SU-DHL-6 (cell line): ENCODE data around the gene TLCD3B.

Experiments
- H2AFZ ChIP-seq: fragments of 200-600 bp; sonication (generic); 2 replicates; pipeline ENCODE4 v1.6.1; 2014; ENCODE audit warnings: low read depth, mild to moderate bottlenecking, moderate library complexity, mixed read lengths, antibody characterized with exemption, low read length; ENCODE audit not compliant: severe bottlenecking
- H3F3A ChIP-seq: fragments of 200-600 bp; shearing (Covaris generic); 2 replicates; pipeline ENCODE4 v1.6.0; 2016; ENCODE audit warnings: antibody characterized with exemption, mild to moderate bottlenecking; ENCODE audit not compliant: insufficient read depth
- H3K27ac ChIP-seq: fragments of 200-600 bp; sonication (generic); 2 replicates; pipeline ENCODE4 v1.5.1; 2016; ENCODE audit warnings: low read depth, mild to moderate bottlenecking, low read length, moderate library complexity, mixed read lengths
- H3K27me3 ChIP-seq: fragments of 200-600 bp; sonication (generic), shearing (Covaris generic); 2 replicates; pipeline ENCODE4 v1.6.0; 2014; ENCODE audit warnings: mild to moderate bottlenecking, low read length
- H3K36me3 ChIP-seq: fragments of 200-600 bp; sonication (generic); 2 replicates; pipeline ENCODE4 v1.6.1; 2014; ENCODE audit warnings: mild to moderate bottlenecking, low read length, mixed read lengths
- H3K4me2 ChIP-seq: fragments of 300-600, 200-600 bp; shearing (Covaris generic), sonication (generic); 2 replicates; pipeline ENCODE4 v1.6.0; 2014; ENCODE audit warnings: low read length, low read depth, mild to moderate bottlenecking; ENCODE audit not compliant: poor library complexity, severe bottlenecking
- H3K4me3 ChIP-seq: fragments of 200-600 bp; sonication (generic); 2 replicates; pipeline ENCODE4 v1.5.1; 2014; ENCODE audit warnings: antibody characterized with exemption, low read length, mild to moderate bottlenecking, mixed read lengths; ENCODE audit not compliant: insufficient read depth, poor library complexity, severe bottlenecking
- H3K79me2 ChIP-seq: fragments of 200-600 bp; sonication (generic); 2 replicates; pipeline ENCODE4 v1.6.1; 2014; ENCODE audit warnings: mild to moderate bottlenecking, low read length, moderate library complexity; ENCODE audit not compliant: insufficient read depth
- H3K9ac ChIP-seq: fragments of 200-600 bp; sonication (generic); 2 replicates; pipeline ENCODE4 v1.7.0; 2014; ENCODE audit warnings: mild to moderate bottlenecking, low read length
- H3K9me2 ChIP-seq: fragments of 200-600 bp; sonication (generic); replicated peaks from 2 replicates; pipeline ENCODE4 v1.6.1; 2014; ENCODE audit warnings: low read length; ENCODE audit not compliant: insufficient read depth
- H3K9me3 ChIP-seq: fragments of 200-600 bp; sonication (generic); 2 replicates; pipeline ENCODE4 v1.6.1; 2014; ENCODE audit warnings: low read length, mixed read lengths; ENCODE audit not compliant: insufficient read depth
- H4K20me1 ChIP-seq: fragments of 200-600 bp; sonication (generic); 2 replicates; pipeline ENCODE4 v1.6.1; 2014; ENCODE audit warnings: low read depth, mild to moderate bottlenecking, antibody characterized with exemption, low read length, moderate library complexity, mixed read lengths
- EZH2phosphoT487 ChIP-seq: fragments of 200-600 bp; sonication (generic), shearing (Covaris generic); conservative IDR thresholded peaks from 2 replicates; pipeline ENCODE4 v1.6.1; 2018; ENCODE audit warnings: mild to moderate bottlenecking, antibody characterized with exemption, low read length, moderate library complexity, mixed read lengths
- TF ChIP-seq, protein P1 (sequence below): fragments of 200-600 bp; sonication (generic); IDR thresholded peaks from one replicate; pipeline ENCODE4 v1.5.1; 2017; ENCODE audit warnings: antibody characterized with exemption, mild to moderate bottlenecking, low read length, moderate library complexity; ENCODE audit not compliant: insufficient read depth, poor library complexity, severe bottlenecking

TLCD3B gene

DNA sequence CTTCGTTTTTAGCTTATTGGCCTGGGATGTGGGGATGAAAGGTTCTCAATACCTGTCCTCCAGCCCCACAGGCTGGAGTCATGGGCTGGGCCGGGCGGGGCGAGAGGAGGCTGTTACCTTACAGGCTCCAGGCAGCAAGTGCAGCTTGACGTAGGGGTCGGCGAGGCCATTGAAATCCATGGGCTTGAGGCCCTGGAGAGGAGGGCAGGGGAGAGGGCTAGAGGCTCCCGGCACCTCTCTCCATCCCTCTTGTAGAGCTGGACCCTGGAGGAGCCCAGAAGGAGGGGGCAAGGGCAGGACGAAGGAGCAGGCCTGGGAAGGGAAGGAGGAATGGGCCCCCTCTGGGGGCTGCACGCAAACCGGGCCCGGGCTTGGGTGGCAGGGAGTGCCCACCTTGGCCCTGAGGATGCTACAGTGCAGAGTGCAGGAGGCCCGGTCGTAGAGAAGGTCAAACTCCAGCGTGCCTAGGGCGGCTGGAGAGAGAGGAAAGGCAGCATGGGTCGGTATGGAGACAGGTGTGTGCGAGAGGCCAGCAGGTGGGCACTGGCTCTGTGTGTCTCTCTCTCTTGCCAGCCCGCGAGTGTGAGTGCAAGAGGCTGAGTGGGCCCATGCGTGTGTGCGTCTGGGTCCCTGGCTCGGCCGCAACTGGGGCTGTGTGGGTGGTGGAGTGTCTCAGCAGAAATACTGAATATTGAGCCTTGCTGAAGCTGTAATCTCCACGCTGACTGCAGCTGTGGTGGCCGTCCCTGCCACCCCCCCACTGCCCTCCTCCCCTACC, 21.8 kb downstream of the TLCD3B start:
- no peak overlapping the region for H3K4me3 ChIP-seq
- H3K27me3 ChIP-seq = no peaks in the 10 kb centered on the region
- H3K79me2 ChIP-seq = no peaks in the 10 kb centered on the region
- H3K9ac ChIP-seq = no peak overlapping the region
- H3K4me2 ChIP-seq = no peak overlapping the region
- H4K20me1 ChIP-seq = no peaks in the 10 kb centered on the region
- H3K36me3 ChIP-seq = no peaks in the 10 kb centered on the region
- no peaks in the 10 kb centered on the region for H3K9me3 ChIP-seq
- no peak overlapping the region for H3K27ac ChIP-seq
- no peaks in the 10 kb centered on the region for H3K9me2 ChIP-seq
- H2AFZ ChIP-seq = no peak overlapping the region
- no peak for TF ChIP-seq EZH2phosphoT487
- TF ChIP-seq, protein P1, sequence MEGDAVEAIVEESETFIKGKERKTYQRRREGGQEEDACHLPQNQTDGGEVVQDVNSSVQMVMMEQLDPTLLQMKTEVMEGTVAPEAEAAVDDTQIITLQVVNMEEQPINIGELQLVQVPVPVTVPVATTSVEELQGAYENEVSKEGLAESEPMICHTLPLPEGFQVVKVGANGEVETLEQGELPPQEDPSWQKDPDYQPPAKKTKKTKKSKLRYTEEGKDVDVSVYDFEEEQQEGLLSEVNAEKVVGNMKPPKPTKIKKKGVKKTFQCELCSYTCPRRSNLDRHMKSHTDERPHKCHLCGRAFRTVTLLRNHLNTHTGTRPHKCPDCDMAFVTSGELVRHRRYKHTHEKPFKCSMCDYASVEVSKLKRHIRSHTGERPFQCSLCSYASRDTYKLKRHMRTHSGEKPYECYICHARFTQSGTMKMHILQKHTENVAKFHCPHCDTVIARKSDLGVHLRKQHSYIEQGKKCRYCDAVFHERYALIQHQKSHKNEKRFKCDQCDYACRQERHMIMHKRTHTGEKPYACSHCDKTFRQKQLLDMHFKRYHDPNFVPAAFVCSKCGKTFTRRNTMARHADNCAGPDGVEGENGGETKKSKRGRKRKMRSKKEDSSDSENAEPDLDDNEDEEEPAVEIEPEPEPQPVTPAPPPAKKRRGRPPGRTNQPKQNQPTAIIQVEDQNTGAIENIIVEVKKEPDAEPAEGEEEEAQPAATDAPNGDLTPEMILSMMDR = no peak
- H3F3A ChIP-seq = no peaks in the 10 kb centered on the region

DNA sequence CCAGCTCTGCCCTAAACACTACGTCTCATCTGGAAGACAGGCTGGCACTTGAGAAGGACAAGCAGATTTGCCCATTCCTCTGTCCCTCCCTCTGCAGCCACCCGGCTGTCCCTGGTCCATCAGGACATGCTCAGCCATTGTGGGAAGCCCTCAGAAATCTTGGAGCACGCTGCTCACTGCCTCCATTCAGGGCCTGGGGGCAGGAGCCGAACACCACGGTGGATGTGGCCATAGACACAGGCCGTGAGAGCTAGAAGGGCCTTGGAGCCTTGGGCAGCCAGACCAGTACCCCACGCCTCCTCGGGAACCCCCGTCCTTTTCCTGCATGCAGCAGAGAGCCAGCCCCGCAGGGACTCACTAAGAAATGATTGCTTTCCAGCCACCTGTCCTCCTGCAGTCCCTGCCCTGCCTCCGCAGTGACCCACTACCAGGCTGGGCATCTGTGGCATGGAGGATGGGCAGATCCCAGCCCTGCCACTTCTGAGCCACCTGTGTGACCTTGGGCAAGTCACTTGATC, 23.6 kb downstream of the TLCD3B start:
- H2AFZ ChIP-seq = no peak overlapping the region
- no peaks in the 10 kb centered on the region for H4K20me1 ChIP-seq
- H3K79me2 ChIP-seq = no peaks in the 10 kb centered on the region
- H3K27me3 ChIP-seq = no peaks in the 10 kb centered on the region
- no peaks in the 10 kb centered on the region for H3K9me3 ChIP-seq
- H3K9me2 ChIP-seq = no peaks in the 10 kb centered on the region
- TF ChIP-seq, protein P1 = no peak
- no peak overlapping the region for H3K4me2 ChIP-seq
- no peak overlapping the region for H3K4me3 ChIP-seq
- no peak overlapping the region for H3K27ac ChIP-seq
- no peak overlapping the region for H3K9ac ChIP-seq
- H3K36me3 ChIP-seq = no peaks in the 10 kb centered on the region
- H3F3A ChIP-seq = no peaks in the 10 kb centered on the region

DNA sequence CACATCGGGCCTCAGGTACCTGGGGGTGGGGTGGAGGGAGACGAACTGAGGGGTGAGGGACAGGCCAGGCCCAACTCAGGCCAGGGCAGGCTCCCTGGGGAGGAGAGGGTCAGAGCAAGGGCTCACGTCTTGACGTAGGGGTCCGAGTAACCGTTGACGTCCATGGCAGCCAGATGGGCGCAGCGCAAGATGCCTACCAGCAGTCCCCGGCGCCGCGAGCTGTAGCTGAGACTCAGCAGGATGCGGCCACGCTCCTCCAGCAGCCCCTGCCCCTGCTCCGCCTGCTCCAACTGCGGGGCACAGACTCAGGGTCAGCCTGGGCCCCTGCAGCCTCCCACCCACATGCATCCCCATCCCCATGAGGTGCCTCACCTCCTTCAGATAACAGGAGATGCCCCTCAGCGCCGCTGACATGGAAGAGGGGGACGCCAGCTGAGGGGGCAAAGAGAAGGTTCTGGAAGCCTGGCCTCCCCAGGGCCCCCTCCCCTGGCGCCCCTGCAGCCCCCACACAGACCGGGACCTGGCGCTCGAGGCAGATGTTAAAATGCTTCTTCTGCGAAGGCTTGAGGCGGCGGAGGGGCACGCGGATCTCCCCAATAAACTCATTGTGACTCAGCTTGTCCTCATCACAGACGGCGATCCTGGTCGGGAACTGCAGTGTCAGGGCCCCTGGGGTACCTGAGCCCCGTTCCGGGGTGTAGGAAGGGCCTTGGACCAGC, 24.3 kb downstream of the TLCD3B start:
- H3K27me3 ChIP-seq = no peaks in the 10 kb centered on the region
- no peaks in the 10 kb centered on the region for H3K79me2 ChIP-seq
- H3K36me3 ChIP-seq = no peaks in the 10 kb centered on the region
- H3K9ac ChIP-seq = no peak overlapping the region
- no peak overlapping the region for H3K4me3 ChIP-seq
- no peak overlapping the region for H2AFZ ChIP-seq
- H3F3A ChIP-seq = no peaks in the 10 kb centered on the region
- H3K9me3 ChIP-seq = no peaks in the 10 kb centered on the region
- no peak overlapping the region for H3K27ac ChIP-seq
- H4K20me1 ChIP-seq = no peaks in the 10 kb centered on the region
- TF ChIP-seq, protein P1 = no peak
- TF ChIP-seq EZH2phosphoT487 = no peak
- no peaks in the 10 kb centered on the region for H3K9me2 ChIP-seq
- H3K4me2 ChIP-seq = no peak overlapping the region
